ENCODE data around the gene WDR18.
A peak's percentile ranks its signal among the peaks of the same experiment; 100 is the strongest.

Gene WDR18

GRCh38 chr19:945401-946252, 38.5 kb upstream of the WDR18 start:
- no peak for TF ChIP-seq GABPA (IDR thresholded peaks at IDR 0.05; ENCODE audit: low read depth)
- no peak for TF ChIP-seq CTCF (IDR thresholded peaks at IDR 0.05; ENCODE audit: insufficient read depth, low read length)
- no peak for TF ChIP-seq POLR2AphosphoS5 (IDR thresholded peaks at IDR 0.05; ENCODE audit: low read depth)
- no peak for TF ChIP-seq REST (IDR thresholded peaks at IDR 0.05; ENCODE audit: insufficient replicate concordance, low read depth)
- no peak for TF ChIP-seq SPI1 (IDR thresholded peaks at IDR 0.05; ENCODE audit: borderline replicate concordance, low read depth)
- H3K27ac ChIP-seq (replicated peaks): no peak overlapping the region
- no peak for DNase-seq (ENCODE audit: low read depth in 1 of 2, low spot score in 1 of 2)
- H3K27me3 ChIP-seq (ENCODE audit: insufficient read depth, poor library complexity, severe bottlenecking): no peaks in the 10 kb centered on the region
- no peak overlapping the region for H3K4me3 ChIP-seq (replicated peaks; ENCODE audit: insufficient read depth, low read length)

GRCh38 chr19:947090-947706, 36.9 kb upstream of the WDR18 start:
- TF ChIP-seq REST (IDR thresholded peaks at IDR 0.05; ENCODE audit: insufficient replicate concordance, low read depth) (no peak), GABPA (IDR thresholded peaks at IDR 0.05; ENCODE audit: low read depth) (no peak), POLR2AphosphoS5 (IDR thresholded peaks at IDR 0.05; ENCODE audit: low read depth) (no peak), CTCF (IDR thresholded peaks at IDR 0.05; ENCODE audit: insufficient read depth, low read length) (no peak), SPI1 (IDR thresholded peaks at IDR 0.05; ENCODE audit: borderline replicate concordance, low read depth) (no peak)
- Histone ChIP-seq H3K27me3 (ENCODE audit: insufficient read depth, poor library complexity, severe bottlenecking) (no peaks in the 10 kb centered on the region), H3K4me3 (replicated peaks; ENCODE audit: insufficient read depth, low read length) (no peak overlapping the region)

GRCh38 chr19:947707-948539, 36.2 kb upstream of the WDR18 start:
- peak overlapping the region; percentile 21; the same call in 1 of the 2 replicates for H3K27ac ChIP-seq (replicated peaks)
- peak; percentile 97 for TF ChIP-seq POLR2AphosphoS5 (IDR thresholded peaks at IDR 0.05; ENCODE audit: low read depth)
- TF ChIP-seq SPI1 (IDR thresholded peaks at IDR 0.05; ENCODE audit: borderline replicate concordance, low read depth): peak; percentile 98
- peak; percentile 52 for TF ChIP-seq REST (IDR thresholded peaks at IDR 0.05; ENCODE audit: insufficient replicate concordance, low read depth)
- peak; percentile 49; the same call in 1 of the 2 replicates for TF ChIP-seq GABPA (IDR thresholded peaks at IDR 0.05; ENCODE audit: low read depth)
- no peak for TF ChIP-seq CTCF (IDR thresholded peaks at IDR 0.05; ENCODE audit: insufficient read depth, low read length)
- DNase-seq (ENCODE audit: low read depth in 1 of 2, low spot score in 1 of 2): peak in 1 of 2 experiments; percentile 92
- no peak overlapping the region for H3K4me3 ChIP-seq (replicated peaks; ENCODE audit: insufficient read depth, low read length)
- H3K27me3 ChIP-seq (ENCODE audit: insufficient read depth, poor library complexity, severe bottlenecking): no peaks in the 10 kb centered on the region

More at GRCh38 chr19:947090-947706, 36.9 kb upstream of the WDR18 start:
- no peak for DNase-seq (ENCODE audit: low read depth in 1 of 2, low spot score in 1 of 2)
- H3K27ac ChIP-seq (replicated peaks): no peak overlapping the region

All from HL-60 (cell line).